ENCODE data around the gene RPS26. TPM values are rescaled to one million over a fixed set of nuclear protein-coding genes. Genes with fewer than 3 reads are reported as not detected.

Gene RPS26
- total and polyA plus RNA-seq, 2 of the 13 experiments (the other 11 are each of a cell fraction or from before 2014, with no cell fraction given), result 150 to 421 TPM

- TF ChIP-seq ZNF614 (CRISPR knock-in tag; IDR thresholded peaks at IDR 0.05; ENCODE audit: borderline replicate concordance) (peak; percentile 52), KDM6A (CRISPR knock-in tag; IDR thresholded peaks at IDR 0.05; ENCODE audit: low read depth) (peak; percentile 64; the same call in 1 of the 2 replicates), ZNF770 (CRISPR knock-in tag; IDR thresholded peaks at IDR 0.05) (0 out of 2 replicates have a peak, but pooled peaks have one; percentile 27), ZNF264 (CRISPR knock-in tag; IDR thresholded peaks at IDR 0.05) (0 out of 2 replicates have a peak, but pooled peaks have one; percentile 39), ZNF788 (CRISPR knock-in tag; IDR thresholded peaks at IDR 0.05; ENCODE audit: borderline replicate concordance) (no peak), ZNF710 (CRISPR knock-in tag; IDR thresholded peaks at IDR 0.05; ENCODE audit: borderline replicate concordance) (peak; percentile 77; the same call in 1 of the 2 replicates), HDAC2 (CRISPR knock-in tag; IDR thresholded peaks at IDR 0.05) (peak; percentile 84), FOXO1 (CRISPR knock-in tag; IDR thresholded peaks at IDR 0.05) (peak; percentile 25; the same call in 1 of the 2 replicates), MED1 (CRISPR knock-in tag; IDR thresholded peaks at IDR 0.05) (peak; percentile 58; the same call in 1 of the 2 replicates), NR2F6 (IDR thresholded peaks at IDR 0.05) (peak; percentile 90), NR2F6 (CRISPR knock-in tag; IDR thresholded peaks at IDR 0.05) (peak; percentile 92), ZFYVE20 (CRISPR knock-in tag; IDR thresholded peaks at IDR 0.05; ENCODE audit: borderline replicate concordance, low read depth) (no peak), PPARG (CRISPR knock-in tag; conservative IDR thresholded peaks at IDR 0.05) (peak; percentile 64; the same call in 1 of the 2 replicates)
- TF ChIP-seq, protein P1, sequence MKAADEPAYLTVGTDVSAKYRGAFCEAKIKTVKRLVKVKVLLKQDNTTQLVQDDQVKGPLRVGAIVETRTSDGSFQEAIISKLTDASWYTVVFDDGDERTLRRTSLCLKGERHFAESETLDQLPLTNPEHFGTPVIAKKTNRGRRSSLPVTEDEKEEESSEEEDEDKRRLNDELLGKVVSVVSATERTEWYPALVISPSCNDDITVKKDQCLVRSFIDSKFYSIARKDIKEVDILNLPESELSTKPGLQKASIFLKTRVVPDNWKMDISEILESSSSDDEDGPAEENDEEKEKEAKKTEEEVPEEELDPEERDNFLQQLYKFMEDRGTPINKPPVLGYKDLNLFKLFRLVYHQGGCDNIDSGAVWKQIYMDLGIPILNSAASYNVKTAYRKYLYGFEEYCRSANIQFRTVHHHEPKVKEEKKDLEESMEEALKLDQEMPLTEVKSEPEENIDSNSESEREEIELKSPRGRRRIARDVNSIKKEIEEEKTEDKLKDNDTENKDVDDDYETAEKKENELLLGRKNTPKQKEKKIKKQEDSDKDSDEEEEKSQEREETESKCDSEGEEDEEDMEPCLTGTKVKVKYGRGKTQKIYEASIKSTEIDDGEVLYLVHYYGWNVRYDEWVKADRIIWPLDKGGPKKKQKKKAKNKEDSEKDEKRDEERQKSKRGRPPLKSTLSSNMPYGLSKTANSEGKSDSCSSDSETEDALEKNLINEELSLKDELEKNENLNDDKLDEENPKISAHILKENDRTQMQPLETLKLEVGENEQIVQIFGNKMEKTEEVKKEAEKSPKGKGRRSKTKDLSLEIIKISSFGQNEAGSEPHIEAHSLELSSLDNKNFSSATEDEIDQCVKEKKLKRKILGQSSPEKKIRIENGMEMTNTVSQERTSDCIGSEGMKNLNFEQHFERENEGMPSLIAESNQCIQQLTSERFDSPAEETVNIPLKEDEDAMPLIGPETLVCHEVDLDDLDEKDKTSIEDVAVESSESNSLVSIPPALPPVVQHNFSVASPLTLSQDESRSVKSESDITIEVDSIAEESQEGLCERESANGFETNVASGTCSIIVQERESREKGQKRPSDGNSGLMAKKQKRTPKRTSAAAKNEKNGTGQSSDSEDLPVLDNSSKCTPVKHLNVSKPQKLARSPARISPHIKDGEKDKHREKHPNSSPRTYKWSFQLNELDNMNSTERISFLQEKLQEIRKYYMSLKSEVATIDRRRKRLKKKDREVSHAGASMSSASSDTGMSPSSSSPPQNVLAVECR (CRISPR knock-in tag; IDR thresholded peaks at IDR 0.05; ENCODE audit: borderline replicate concordance), result peak; percentile 24; the same call in 1 of the 2 replicates
- TF ChIP-seq, protein P2, sequence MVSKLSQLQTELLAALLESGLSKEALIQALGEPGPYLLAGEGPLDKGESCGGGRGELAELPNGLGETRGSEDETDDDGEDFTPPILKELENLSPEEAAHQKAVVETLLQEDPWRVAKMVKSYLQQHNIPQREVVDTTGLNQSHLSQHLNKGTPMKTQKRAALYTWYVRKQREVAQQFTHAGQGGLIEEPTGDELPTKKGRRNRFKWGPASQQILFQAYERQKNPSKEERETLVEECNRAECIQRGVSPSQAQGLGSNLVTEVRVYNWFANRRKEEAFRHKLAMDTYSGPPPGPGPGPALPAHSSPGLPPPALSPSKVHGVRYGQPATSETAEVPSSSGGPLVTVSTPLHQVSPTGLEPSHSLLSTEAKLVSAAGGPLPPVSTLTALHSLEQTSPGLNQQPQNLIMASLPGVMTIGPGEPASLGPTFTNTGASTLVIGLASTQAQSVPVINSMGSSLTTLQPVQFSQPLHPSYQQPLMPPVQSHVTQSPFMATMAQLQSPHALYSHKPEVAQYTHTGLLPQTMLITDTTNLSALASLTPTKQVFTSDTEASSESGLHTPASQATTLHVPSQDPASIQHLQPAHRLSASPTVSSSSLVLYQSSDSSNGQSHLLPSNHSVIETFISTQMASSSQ (IDR thresholded peaks at IDR 0.05; ENCODE audit: low read depth), result peak; percentile 46; the same call in 1 of the 2 replicates
- TF ChIP-seq, protein P2 (CRISPR knock-in tag; IDR thresholded peaks at IDR 0.05; ENCODE audit: borderline replicate concordance), result no peak
Measured at GRCh38 chr12:56010111-56010570, 31.6 kb upstream of the RPS26 start (continued).
